ENCODE results near the gene TRAF4. TPM values are rescaled to one million over a fixed set of nuclear protein-coding genes. Genes with fewer than 3 reads are reported as not detected.
"Not testable (repeated sequence)": the region's sequence is repeated elsewhere in the genome, so short reads cannot be mapped to it uniquely, and the experiment has no call there.

The TRAF4 gene
- total and polyA plus RNA-seq, 5 experiments from 2014 or later, result 0.99 to 36.2 (median 1.3) TPM

DNA sequence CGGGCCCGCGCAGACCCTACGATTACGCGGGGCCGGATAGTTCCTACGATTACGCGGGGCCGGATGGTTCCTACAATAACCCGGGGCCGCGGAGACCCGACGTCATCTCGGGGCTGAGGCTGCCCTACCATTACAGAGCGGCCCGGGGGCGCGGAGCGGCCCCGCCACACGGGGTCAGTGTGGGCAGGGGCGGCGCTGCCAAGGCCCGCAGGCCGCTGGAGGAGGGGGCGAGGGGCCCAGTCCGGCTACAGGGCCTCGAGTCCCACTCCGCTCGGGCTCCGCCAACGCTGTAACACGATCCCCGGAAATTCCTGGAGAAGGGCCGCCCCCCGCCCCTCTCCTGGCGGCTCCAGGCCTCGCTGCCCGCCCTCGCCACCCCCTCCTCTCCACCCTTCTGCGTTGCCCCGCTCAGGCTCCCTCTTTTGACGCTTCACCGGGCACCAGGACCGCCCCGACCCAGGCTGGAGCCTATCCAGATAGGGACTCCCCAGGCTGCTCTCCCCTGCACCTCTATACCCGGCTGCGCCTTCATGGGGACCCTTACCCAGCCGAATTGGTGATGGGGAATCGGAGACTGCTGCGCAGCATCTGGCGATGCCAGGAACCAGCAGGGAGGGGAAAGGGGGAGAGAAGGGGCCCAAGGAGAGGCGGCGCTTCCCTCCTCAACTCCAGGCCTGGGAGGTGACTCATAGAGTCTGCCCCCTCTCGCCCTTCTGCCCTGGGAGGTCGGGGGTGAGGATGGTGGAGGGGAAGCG is 26.1 kb upstream of the TRAF4 start, which contains the start of gene RAB34:
RAB34 (minus strand) TSS at position 291 of the 755 bp plus-strand sequence. CDS start 602 bp downstream, outside the sequence.
- Mint-ChIP-seq H3K27me3 (peaks cover 0 to 30% (median 16%) of the 10 kb centered on the region in 5 donors), H3K27ac (peak within 1 kb of the TSS; percentile 41 to 99 (median 82)), H3K4me3 (peak within 1 kb of the TSS; percentile 34 to 98 (median 74)), H3K4me1 (peaks cover 18 to 50% (median 40%) of the 10 kb centered on the region in 4 donors), H3K36me3 (peaks cover 4 to 31% (median 22%) of the 10 kb centered on the region in 3 donors), H3K9me3 (no peaks in the 10 kb centered on the region)
- POLR2A ChIA-PET, result no interaction called here
- no peak for ATAC-seq
- DNase-seq, result no peak

DNA sequence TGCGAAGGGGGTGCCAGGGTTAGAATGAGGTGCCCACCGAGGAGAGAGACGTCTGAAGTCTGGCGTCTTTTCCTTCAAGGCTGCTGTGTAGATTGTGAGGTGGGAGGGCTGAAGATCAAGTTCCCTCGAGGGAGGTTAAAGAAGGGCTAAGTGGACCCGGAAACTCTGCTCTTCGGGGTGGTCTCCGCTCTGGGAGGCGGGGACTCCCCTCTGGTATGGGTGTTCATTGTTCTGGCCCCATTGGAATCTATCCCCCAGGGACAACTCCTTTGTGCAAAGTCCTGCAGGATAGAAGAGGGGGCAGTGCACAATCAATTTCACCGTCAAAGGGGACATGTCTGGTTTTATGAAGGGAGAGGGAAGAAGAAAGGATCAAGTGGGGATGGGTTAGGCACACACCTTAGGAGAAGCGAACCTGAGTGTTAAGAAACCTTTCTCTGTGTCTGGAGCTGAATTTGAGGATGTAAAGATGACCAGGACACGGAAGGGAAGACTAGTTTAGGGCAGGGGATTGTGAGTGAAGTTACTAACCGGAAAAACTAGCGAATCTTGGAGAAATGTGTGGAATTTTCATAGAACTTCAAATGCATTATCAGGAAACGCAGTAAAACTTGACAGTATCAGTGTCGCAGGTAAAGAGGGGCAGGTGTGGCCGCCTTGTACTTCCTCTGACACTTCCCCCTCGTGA is 25.3 kb upstream of the TRAF4 start:
- POLR2A ChIA-PET, result interaction anchor here (1.2 to 4.5 kb wide), 8 partner anchors 8 to 233 kb away, joined by 4 to 112 read pairs (median 36); partner anchors contain the start of genes BLTP2, FLOT2, NEK8 and PHF12
- Mint-ChIP-seq H3K27ac (peak overlapping the region in 9 of 10 donors; percentile 53 to 99 (median 83)), H3K36me3 (peaks cover 4 to 38% (median 23%) of the 10 kb centered on the region in 3 donors), H3K9me3 (no peaks in the 10 kb centered on the region), H3K4me1 (peaks cover 18 to 55% (median 42%) of the 10 kb centered on the region in 4 donors), H3K4me3 (peak overlapping the region; percentile 34 to 98 (median 74)), H3K27me3 (peaks cover 0 to 30% (median 16%) of the 10 kb centered on the region in 5 donors)
- no peak for DNase-seq
- no peak for ATAC-seq

DNA sequence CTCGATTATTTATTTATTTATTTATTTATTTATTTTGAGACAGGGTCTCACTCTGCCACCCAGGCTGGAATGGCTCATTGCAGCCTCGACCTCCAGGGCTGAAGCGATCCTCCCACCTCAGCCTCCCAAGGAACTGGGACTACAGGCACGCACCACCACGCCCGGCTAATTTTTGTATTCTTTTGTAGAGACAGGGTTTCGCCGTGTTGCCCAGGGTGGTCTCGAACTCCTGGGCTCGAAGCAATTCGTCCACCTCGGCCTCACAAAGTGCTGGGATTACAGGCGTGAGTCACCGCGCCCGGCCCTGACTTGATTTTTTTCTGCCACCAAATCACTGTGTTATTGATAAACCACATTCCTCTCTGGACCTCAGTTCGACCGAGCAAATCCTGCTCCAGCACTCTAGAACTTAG is 24.8 kb upstream of the TRAF4 start:
- ATAC-seq, result peak in 1 of 2 donors; percentile 1
- Mint-ChIP-seq H3K27ac (peak overlapping the region; percentile 96 to 100 (median 98)), H3K4me1 (peaks cover 18 to 61% (median 43%) of the 10 kb centered on the region in 4 donors), H3K4me3 (peak overlapping the region; percentile 93 to 99 (median 98)), H3K9me3 (no peaks in the 10 kb centered on the region), H3K27me3 (peaks cover 0 to 30% (median 16%) of the 10 kb centered on the region in 5 donors), H3K36me3 (peaks cover 4 to 43% (median 25%) of the 10 kb centered on the region in 3 donors)
- POLR2A ChIA-PET, result interaction anchor here (0.7 to 4.5 kb wide), 24 partner anchors 8 to 421 kb away, joined by 3 to 112 read pairs (median 7); partner anchors contain the start of genes ALDOC, BLTP2, FAM222B and FLOT2
- DNase-seq, result no peak

DNA sequence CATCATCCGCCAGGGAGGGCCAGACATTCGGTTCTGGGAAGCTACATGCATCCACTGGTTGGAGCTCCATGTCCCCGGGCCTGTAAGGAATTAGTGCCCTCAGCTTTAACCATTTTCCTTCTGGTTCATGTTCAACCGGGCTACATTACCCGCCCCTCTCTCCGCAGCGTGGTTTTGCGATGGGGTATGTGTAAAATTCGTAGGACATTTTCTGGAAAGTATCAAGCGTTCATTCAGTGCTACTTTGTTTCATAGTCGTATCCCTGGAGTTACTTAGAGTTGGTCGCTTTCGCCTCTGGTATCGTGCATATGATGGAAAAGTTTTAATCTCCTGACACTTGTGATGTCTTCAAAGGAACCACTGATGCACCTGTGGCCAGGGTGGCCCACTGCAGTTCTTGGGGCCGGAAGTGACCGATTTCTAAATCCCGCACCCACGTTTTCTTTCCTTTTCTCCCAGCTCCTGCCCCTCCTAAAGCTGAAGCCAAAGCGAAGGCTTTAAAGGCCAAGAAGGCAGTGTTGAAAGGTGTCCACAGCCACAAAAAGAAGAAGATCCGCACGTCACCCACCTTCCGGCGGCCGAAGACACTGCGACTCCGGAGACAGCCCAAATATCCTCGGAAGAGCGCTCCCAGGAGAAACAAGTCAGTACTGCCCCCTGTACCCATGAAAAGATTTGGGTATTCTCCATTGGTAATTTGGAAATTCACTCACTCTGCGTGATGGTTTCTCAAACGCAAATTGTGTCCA is 23.4 kb upstream of the TRAF4 start:
- POLR2A ChIA-PET, result interaction anchor here (0.8 to 4.5 kb wide), 23 partner anchors 8 to 419 kb away, joined by 3 to 112 read pairs (median 7); partner anchors contain the start of genes BLTP2, FAM222B, FLOT2 and IFT20
- H3K4me1 Mint-ChIP-seq, result peaks cover 20 to 75% (median 56%) of the 10 kb centered on the region in 4 donors
- DNase-seq, result peak in 1 of 10 donors; percentile 39
- H3K9me3 Mint-ChIP-seq, result no peaks in the 10 kb centered on the region
- H3K36me3 Mint-ChIP-seq, result peaks cover 9 to 54% (median 25%) of the 10 kb centered on the region in 3 donors
- H3K27me3 Mint-ChIP-seq, result peaks cover 0 to 20% (median 7%) of the 10 kb centered on the region in 5 donors
- peak overlapping the region; percentile 93 to 99 (median 98) for H3K4me3 Mint-ChIP-seq
- H3K27ac Mint-ChIP-seq, result peak overlapping the region; percentile 96 to 100 (median 98)
- ATAC-seq, result peak in 1 of 2 donors; percentile 0

DNA sequence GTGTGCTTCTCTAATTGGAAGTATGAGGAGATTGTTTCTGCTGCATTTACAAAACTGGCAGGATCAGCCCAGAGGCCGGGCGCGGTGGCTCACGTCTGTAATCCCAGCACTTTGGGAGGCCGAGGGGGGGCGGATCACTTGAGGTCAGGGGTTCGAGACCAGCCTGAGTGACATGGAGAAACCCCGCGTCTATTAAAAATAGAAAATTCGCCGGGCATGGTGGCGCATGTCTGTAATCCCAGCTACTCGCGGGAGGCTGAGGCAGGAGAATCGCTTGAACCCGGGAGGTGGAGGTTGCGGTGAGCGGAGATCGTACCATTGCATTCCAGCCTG is 22.8 kb upstream of the TRAF4 start:
- peak overlapping the region; percentile 93 to 99 (median 98) for H3K4me3 Mint-ChIP-seq
- peaks cover 9 to 54% (median 25%) of the 10 kb centered on the region in 3 donors for H3K36me3 Mint-ChIP-seq
- peaks cover 20 to 78% (median 60%) of the 10 kb centered on the region in 4 donors for H3K4me1 Mint-ChIP-seq
- peak overlapping the region; percentile 96 to 100 (median 98) for H3K27ac Mint-ChIP-seq
- peaks cover 0 to 15% (median 6%) of the 10 kb centered on the region in 5 donors for H3K27me3 Mint-ChIP-seq
- not testable (repeated sequence) for ATAC-seq, DNase-seq, H3K9me3 Mint-ChIP-seq
- POLR2A ChIA-PET, result interaction anchor here (1.0 to 4.5 kb wide), 11 partner anchors 7 to 419 kb away, joined by 3 to 112 read pairs (median 17); partner anchors contain the start of genes BLTP2, FAM222B, NEK8 and PHF12

DNA sequence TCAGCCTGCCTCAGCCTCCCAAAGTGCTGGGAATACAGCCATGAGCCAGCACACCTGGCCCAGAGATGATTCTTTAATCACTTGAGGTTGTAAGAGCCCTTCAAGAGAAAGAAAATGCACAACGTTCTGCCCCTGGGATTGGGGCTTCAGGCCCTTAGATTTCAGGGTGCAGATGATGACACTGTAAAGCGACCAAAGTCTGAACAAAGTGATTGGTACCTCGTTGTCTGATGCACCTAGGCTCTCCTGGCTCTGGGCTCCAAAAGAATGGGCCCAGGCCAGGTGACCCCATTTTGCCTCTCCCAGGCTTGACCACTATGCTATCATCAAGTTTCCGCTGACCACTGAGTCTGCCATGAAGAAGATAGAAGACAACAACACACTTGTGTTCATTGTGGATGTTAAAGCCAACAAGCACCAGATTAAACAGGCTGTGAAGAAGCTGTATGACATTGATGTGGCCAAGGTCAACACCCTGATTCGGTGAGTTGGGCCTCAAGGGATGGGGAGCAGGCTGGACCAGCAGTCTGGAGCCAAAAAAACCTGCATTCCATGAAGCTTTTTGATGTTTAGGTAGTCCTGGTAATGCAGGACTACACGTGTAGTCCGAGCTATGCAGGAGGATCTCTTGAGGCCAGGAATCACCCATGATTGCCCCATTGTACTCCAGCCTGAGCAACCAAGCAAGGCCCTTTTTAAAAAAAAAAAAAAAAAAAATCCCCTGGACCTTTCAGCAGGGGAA is 21.2 kb upstream of the TRAF4 start:
- Mint-ChIP-seq H3K4me1 (peaks cover 25 to 83% (median 70%) of the 10 kb centered on the region in 4 donors), H3K27me3 (peaks cover 0 to 9% (median 6%) of the 10 kb centered on the region in 5 donors), H3K36me3 (peaks cover 9 to 57% (median 25%) of the 10 kb centered on the region in 3 donors), H3K9me3 (no peaks in the 10 kb centered on the region), H3K4me3 (peak overlapping the region; percentile 20 to 99 (median 52)), H3K27ac (peak overlapping the region in 4 of 10 donors; percentile 32 to 65 (median 42))
- ATAC-seq (no peak), DNase-seq (no peak)
- POLR2A ChIA-PET, result interaction anchor here (1.1 to 7.5 kb wide), 4 partner anchors 12 to 229 kb away, joined by 4 to 365 read pairs (median 96); partner anchors contain the start of genes PHF12, PROCA1 and TRAF4

DNA sequence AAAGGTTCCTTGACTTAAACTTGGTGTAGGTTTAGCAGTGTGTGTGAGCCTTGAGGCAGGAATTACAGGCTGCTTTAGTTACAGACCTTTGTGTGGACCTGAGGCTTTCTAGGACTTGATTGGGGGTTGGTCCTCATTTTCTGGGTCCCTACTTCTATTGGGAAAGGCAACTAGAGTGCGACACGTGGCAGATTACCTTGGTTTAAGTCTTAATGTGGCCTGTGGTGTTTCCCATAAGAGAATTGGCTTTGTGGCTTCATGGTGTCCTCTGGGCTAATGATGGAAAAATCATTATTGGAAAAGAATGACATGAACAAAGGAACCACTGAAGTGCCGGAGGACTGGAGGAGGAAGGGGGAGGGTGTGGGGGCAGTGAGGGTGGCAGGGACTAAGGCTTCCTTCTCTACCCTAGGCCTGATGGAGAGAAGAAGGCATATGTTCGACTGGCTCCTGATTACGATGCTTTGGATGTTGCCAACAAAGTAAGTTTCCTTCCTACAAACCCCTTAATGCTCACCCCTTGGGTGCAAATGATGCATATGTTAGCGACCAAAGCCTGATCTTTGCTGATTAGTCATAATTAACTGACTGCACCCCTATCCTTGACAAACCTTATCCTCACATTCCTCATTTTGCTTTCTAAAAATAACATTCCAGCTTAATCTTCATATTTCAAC is 20.5 kb upstream of the TRAF4 start:
- no peak for DNase-seq
- Mint-ChIP-seq H3K4me3 (peak overlapping the region in 6 of 10 donors; percentile 6 to 76 (median 35)), H3K36me3 (peaks cover 9 to 57% (median 25%) of the 10 kb centered on the region in 3 donors), H3K27me3 (peaks cover 0 to 4% (median 1%) of the 10 kb centered on the region in 5 donors), H3K27ac (peak overlapping the region in 5 of 10 donors; percentile 6 to 67 (median 49)), H3K9me3 (no peaks in the 10 kb centered on the region), H3K4me1 (peaks cover 25 to 85% (median 72%) of the 10 kb centered on the region in 4 donors)
- ATAC-seq, result no peak
- POLR2A ChIA-PET, result interaction anchor here (4.5 to 7.5 kb wide), 2 partner anchors 23 to 228 kb away, joined by 112 to 365 read pairs; partner anchors contain the start of genes PHF12 and TRAF4

DNA sequence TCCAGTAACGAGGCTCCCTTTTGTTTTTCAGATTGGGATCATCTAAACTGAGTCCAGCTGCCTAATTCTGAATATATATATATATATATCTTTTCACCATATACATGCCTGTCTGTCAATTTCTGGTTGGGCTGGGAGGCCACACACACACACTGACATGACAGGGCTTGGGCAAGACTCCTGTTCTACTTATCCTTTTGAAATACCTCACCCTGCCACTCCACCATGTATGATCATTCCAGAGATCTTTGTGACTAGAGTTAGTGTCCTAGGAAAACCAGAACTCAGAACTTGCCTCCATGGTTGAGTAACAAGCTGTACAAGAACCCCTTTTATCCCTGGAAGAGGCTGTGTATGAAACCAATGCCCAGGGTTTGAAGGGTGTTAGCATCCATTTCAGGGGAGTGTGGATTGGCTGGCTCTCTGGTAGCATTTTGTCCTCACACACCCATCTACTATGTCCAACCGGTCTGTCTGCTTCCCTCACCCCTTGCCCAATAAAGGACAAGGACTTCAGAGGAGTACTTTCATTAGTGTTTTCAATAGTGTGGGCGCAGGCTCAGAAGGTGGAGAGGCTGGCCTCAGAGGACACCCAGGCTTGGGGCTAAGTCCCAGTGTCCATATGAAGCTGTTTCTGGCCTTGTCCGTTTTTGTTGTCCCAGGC is 19.8 kb upstream of the TRAF4 start:
- H3K9me3 Mint-ChIP-seq, H3K27me3 Mint-ChIP-seq, ATAC-seq, DNase-seq: not testable (repeated sequence)
- peak overlapping the region in 8 of 10 donors; percentile 22 to 87 (median 70) for H3K27ac Mint-ChIP-seq
- peaks cover 9 to 57% (median 25%) of the 10 kb centered on the region in 3 donors for H3K36me3 Mint-ChIP-seq
- H3K4me3 Mint-ChIP-seq, result peak overlapping the region; percentile 26 to 98 (median 78)
- POLR2A ChIA-PET, result interaction anchor here (0.7 to 7.5 kb wide), 3 partner anchors 13 to 227 kb away, joined by 3 to 365 read pairs (median 106); partner anchors contain the start of genes PHF12, PROCA1 and TRAF4
- peaks cover 25 to 83% (median 71%) of the 10 kb centered on the region in 4 donors for H3K4me1 Mint-ChIP-seq

DNA sequence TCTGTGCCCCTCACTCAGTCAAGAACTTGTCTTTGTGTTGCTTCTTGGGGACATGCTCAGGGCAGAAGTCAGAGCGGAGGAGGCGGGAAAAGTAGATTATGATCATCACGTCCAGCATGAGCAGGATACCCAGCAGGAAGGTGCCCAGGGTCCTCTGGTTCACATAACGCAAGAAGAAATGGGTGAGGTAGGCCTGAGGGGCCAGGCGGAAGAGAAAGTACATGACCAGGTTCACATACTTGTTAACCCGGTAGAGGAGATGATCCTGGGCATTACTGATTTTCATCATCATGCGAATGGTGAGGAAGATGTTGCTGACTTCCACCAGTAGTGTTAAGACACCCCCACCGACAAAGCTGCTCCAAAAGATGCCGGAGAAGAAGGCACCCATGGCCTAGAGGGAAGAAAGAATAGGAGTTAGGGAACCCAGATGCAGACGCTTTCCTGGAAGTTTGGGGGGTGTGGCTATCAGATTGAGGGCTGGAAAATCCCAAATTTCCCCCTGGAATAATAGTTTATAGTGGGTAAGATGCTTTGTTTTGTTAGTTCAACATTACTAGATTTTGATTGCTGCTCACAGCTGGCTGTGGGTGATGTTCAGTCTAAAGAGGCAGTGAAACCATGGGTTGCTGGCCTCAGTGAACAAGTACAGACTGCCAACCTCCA is 19.2 kb upstream of the TRAF4 start:
- peaks cover 9 to 57% (median 25%) of the 10 kb centered on the region in 3 donors for H3K36me3 Mint-ChIP-seq

More for the DNA sequence above, 19.2 kb upstream of the TRAF4 start:
- POLR2A ChIA-PET, result interaction anchor here (0.7 to 7.5 kb wide), 4 partner anchors 13 to 227 kb away, joined by 3 to 365 read pairs (median 61); partner anchors contain the start of genes DHRS13, PHF12, PROCA1 and TRAF4
- Mint-ChIP-seq H3K4me3 (peak overlapping the region; percentile 26 to 98 (median 82)), H3K9me3 (no peaks in the 10 kb centered on the region), H3K4me1 (peaks cover 23 to 81% (median 69%) of the 10 kb centered on the region in 4 donors), H3K27me3 (no peaks in the 10 kb centered on the region), H3K27ac (peak overlapping the region; percentile 37 to 87 (median 80))
- ATAC-seq (no peak), DNase-seq (no peak)
